ENCODE measurements around the gene ABCA1.
"Not testable (repeated sequence)": the region's sequence is repeated elsewhere in the genome, so short reads cannot be mapped to it uniquely, and the experiment has no call there.

Gene ABCA1

GRCh38 chr9:104950838-104951237, 22.9 kb upstream of the ABCA1 start:
- DNase-seq (ENCODE audit: low spot score), result no peak

- no peak for DNase-seq (ENCODE audit: low spot score)
Observed at GRCh38 chr9:104948277-104948676, 20.3 kb upstream of the ABCA1 start.

- no peak for DNase-seq (ENCODE audit: low spot score)
Observed at GRCh38 chr9:104944871-104945270, 16.9 kb upstream of the ABCA1 start.

- DNase-seq (ENCODE audit: low spot score), result no peak
Observed at GRCh38 chr9:104944356-104944755, 16.4 kb upstream of the ABCA1 start.

GRCh38 chr9:104941597-104941996, 13.6 kb upstream of the ABCA1 start:
- no peak for DNase-seq (ENCODE audit: low spot score)

- DNase-seq (ENCODE audit: low spot score), result no peak
Observed at GRCh38 chr9:104936291-104936690, 8.3 kb upstream of the ABCA1 start.

GRCh38 chr9:104935501-104935810, 7.5 kb upstream of the ABCA1 start:
- not testable (repeated sequence) for DNase-seq (ENCODE audit: low spot score)

- DNase-seq (ENCODE audit: low spot score), result peak; percentile 21
Observed at GRCh38 chr9:104934691-104935500, 6.9 kb upstream of the ABCA1 start.

GRCh38 chr9:104933091-104933490, 5.1 kb upstream of the ABCA1 start:
- DNase-seq (ENCODE audit: low spot score), result not testable (repeated sequence)

- no peak for DNase-seq (ENCODE audit: low spot score)
Observed at GRCh38 chr9:104931256-104931655, 3.3 kb upstream of the ABCA1 start.

- DNase-seq (ENCODE audit: low spot score), result peak; percentile 45
Observed at GRCh38 chr9:104927216-104927911, 591 bp downstream of the ABCA1 start.

GRCh38 chr9:104923740-104924139, 4.2 kb downstream of the ABCA1 start:
- DNase-seq (ENCODE audit: low spot score), result no peak

GRCh38 chr9:104923289-104923688, 4.7 kb downstream of the ABCA1 start:
- no peak for DNase-seq (ENCODE audit: low spot score)

GRCh38 chr9:104922748-104923147, 5.2 kb downstream of the ABCA1 start:
- DNase-seq (ENCODE audit: low spot score), result not testable (repeated sequence)

- DNase-seq (ENCODE audit: low spot score), result no peak
Observed at GRCh38 chr9:104921067-104921741, 6.8 kb downstream of the ABCA1 start.

GRCh38 chr9:104915753-104916152, 12.2 kb downstream of the ABCA1 start:
- DNase-seq (ENCODE audit: low spot score), result no peak

GRCh38 chr9:104915049-104915448, 12.9 kb downstream of the ABCA1 start:
- DNase-seq (ENCODE audit: low spot score), result no peak

GRCh38 chr9:104914466-104914865, 13.5 kb downstream of the ABCA1 start:
- no peak for DNase-seq (ENCODE audit: low spot score)

- DNase-seq (ENCODE audit: low spot score), result no peak
Observed at GRCh38 chr9:104912606-104913005, 15.3 kb downstream of the ABCA1 start.

- DNase-seq (ENCODE audit: low spot score), result peak; percentile 29
Observed at GRCh38 chr9:104911032-104911607, 16.8 kb downstream of the ABCA1 start.

- DNase-seq (ENCODE audit: low spot score), result peak; percentile 75
Observed at GRCh38 chr9:104907278-104907951, 20.5 kb downstream of the ABCA1 start.
